Measurements from ENCODE around the gene CD83. TPM values are rescaled to one million over a fixed set of nuclear protein-coding genes. Genes with fewer than 3 reads are reported as not detected.

The CD83 gene
- total and polyA plus RNA-seq, 12 donors: 4.0 to 245 (median 8.5) TPM

GRCh38 chr6:14094721-14095120 lies 22.9 kb upstream of the CD83 start:
- no peaks in the 10 kb centered on the region for H3K9me3 ChIP-seq (replicated peaks in 1 of 3)
- H3K27ac ChIP-seq: no peak overlapping the region
- no peaks in the 10 kb centered on the region for H3K36me3 ChIP-seq (replicated peaks in 1 of 2)
- no peaks in the 10 kb centered on the region for H3K27me3 ChIP-seq
- H3K4me3 ChIP-seq: no peak overlapping the region
- TF ChIP-seq CTCF (IDR thresholded peaks at IDR 0.05): no peak
- no peak for TF ChIP-seq POLR2A (IDR thresholded peaks at IDR 0.05)
- DNase-seq: no peak
- intact Hi-C loops (cut with DNase I): no loop called here
- H3K4me1 ChIP-seq (replicated peaks in 1 of 2): no peaks in the 10 kb centered on the region
- WGBS, 4 donors: 81 to 98% (median 91%) methylated on average over 4 of the region's 4 CpGs

- H3K27me3 ChIP-seq: no peaks in the 10 kb centered on the region
These were observed 22.1 kb upstream of the CD83 start for GRCh38 chr6:14095437-14095836.

GRCh38 chr6:14100138-14100537 lies 17.4 kb upstream of the CD83 start:
- WGBS, 4 donors: 63 to 75% (median 71%) methylated on average over 3 of the region's 3 CpGs
- Histone ChIP-seq H3K27ac (no peak overlapping the region), H3K27me3 (no peaks in the 10 kb centered on the region), H3K4me1 (replicated peaks in 1 of 2) (no peaks in the 10 kb centered on the region), H3K9me3 (replicated peaks in 1 of 3) (no peaks in the 10 kb centered on the region), H3K4me3 (no peak overlapping the region), H3K36me3 (replicated peaks in 1 of 2) (no peaks in the 10 kb centered on the region)
- TF ChIP-seq CTCF (IDR thresholded peaks at IDR 0.05): no peak
- DNase-seq: no peak
- intact Hi-C loops (cut with DNase I): no loop called here

More at GRCh38 chr6:14095437-14095836, 22.1 kb upstream of the CD83 start:
- WGBS, 4 donors: 84 to 92% (median 89%) methylated on average over 6 of the region's 6 CpGs
- DNase-seq: no peak
- no peaks in the 10 kb centered on the region for H3K9me3 ChIP-seq (replicated peaks in 1 of 3)
- no peak overlapping the region for H3K4me3 ChIP-seq
- no peaks in the 10 kb centered on the region for H3K4me1 ChIP-seq (replicated peaks in 1 of 2)
- intact Hi-C loops (cut with DNase I): no loop called here
- TF ChIP-seq POLR2A (IDR thresholded peaks at IDR 0.05) (no peak), CTCF (IDR thresholded peaks at IDR 0.05) (no peak)
- no peaks in the 10 kb centered on the region for H3K36me3 ChIP-seq (replicated peaks in 1 of 2)
- H3K27ac ChIP-seq: no peak overlapping the region

- Histone ChIP-seq H3K36me3 (replicated peaks in 1 of 2) (no peaks in the 10 kb centered on the region), H3K27ac (no peak overlapping the region), H3K27me3 (no peaks in the 10 kb centered on the region), H3K9me3 (replicated peaks in 1 of 3) (no peaks in the 10 kb centered on the region), H3K4me3 (no peak overlapping the region), H3K4me1 (replicated peaks in 1 of 2) (no peaks in the 10 kb centered on the region)
- 54 to 77% (median 72%) methylated on average over 5 of the region's 5 CpGs for WGBS, 4 donors
- intact Hi-C loops (cut with DNase I): no loop called here
- DNase-seq: no peak
- TF ChIP-seq CTCF (IDR thresholded peaks at IDR 0.05) (no peak), POLR2A (IDR thresholded peaks at IDR 0.05) (no peak)
These were observed 16.6 kb upstream of the CD83 start for GRCh38 chr6:14100966-14101365.
